ENCODE data around the gene PXDN. TPM values are rescaled to one million over a fixed set of nuclear protein-coding genes. Genes with fewer than 3 reads are reported as not detected.
A peak's percentile ranks its signal among the peaks of the same experiment; 100 is the strongest.

The PXDN gene
- 102 and 124 TPM in 2 replicates for total RNA-seq (2014; rRNA removed; shearing (Covaris generic))

- H3K36me3 ChIP-seq (replicated peaks; ENCODE audit: control insufficient read depth, insufficient read depth, low read length): peaks cover 1% of the 10 kb centered on the region
- H3K4me3 ChIP-seq (ENCODE audit: insufficient read depth, low read depth, low read length): peak within 1 kb of the TSS; percentile 83
- DNase-seq: peak; percentile 92
- peaks cover 8% of the 10 kb centered on the region for H3K27me3 ChIP-seq (ENCODE audit: control insufficient read depth, insufficient read depth, low read length)
Measured at GRCh38 chr2:1744446-1745170, at the start of gene PXDN. TSS of gene PXDN (minus strand) at chr2:1744515. CDS start at chr2:1744455, 60 bp downstream.

GRCh38 chr2:1793868-1794445 lies 49.6 kb upstream of the PXDN start:
- Histone ChIP-seq H3K36me3 (replicated peaks; ENCODE audit: control insufficient read depth, insufficient read depth, low read length) (no peaks in the 10 kb centered on the region), H3K4me3 (ENCODE audit: insufficient read depth, low read depth, low read length) (no peak overlapping the region), H3K27me3 (ENCODE audit: control insufficient read depth, insufficient read depth, low read length) (no peaks in the 10 kb centered on the region)
- no peak for DNase-seq

- no peak overlapping the region for H3K4me3 ChIP-seq (ENCODE audit: insufficient read depth, low read depth, low read length)
- DNase-seq: no peak
- H3K36me3 ChIP-seq (replicated peaks; ENCODE audit: control insufficient read depth, insufficient read depth, low read length): no peaks in the 10 kb centered on the region
- no peaks in the 10 kb centered on the region for H3K27me3 ChIP-seq (ENCODE audit: control insufficient read depth, insufficient read depth, low read length)
Measured at GRCh38 chr2:1793001-1793867, 48.9 kb upstream of the PXDN start.

GRCh38 chr2:1791685-1792435 lies 47.5 kb upstream of the PXDN start:
- Histone ChIP-seq H3K36me3 (replicated peaks; ENCODE audit: control insufficient read depth, insufficient read depth, low read length) (no peaks in the 10 kb centered on the region), H3K27me3 (ENCODE audit: control insufficient read depth, insufficient read depth, low read length) (no peaks in the 10 kb centered on the region), H3K4me3 (ENCODE audit: insufficient read depth, low read depth, low read length) (no peak overlapping the region)
- no peak for DNase-seq

GRCh38 chr2:1791006-1791605 lies 46.8 kb upstream of the PXDN start:
- DNase-seq: no peak
- Histone ChIP-seq H3K4me3 (ENCODE audit: insufficient read depth, low read depth, low read length) (no peak overlapping the region), H3K27me3 (ENCODE audit: control insufficient read depth, insufficient read depth, low read length) (no peaks in the 10 kb centered on the region), H3K36me3 (replicated peaks; ENCODE audit: control insufficient read depth, insufficient read depth, low read length) (no peaks in the 10 kb centered on the region)

GRCh38 chr2:1790473-1790872 lies 46.2 kb upstream of the PXDN start:
- Histone ChIP-seq H3K36me3 (replicated peaks; ENCODE audit: control insufficient read depth, insufficient read depth, low read length) (no peaks in the 10 kb centered on the region), H3K27me3 (ENCODE audit: control insufficient read depth, insufficient read depth, low read length) (no peaks in the 10 kb centered on the region), H3K4me3 (ENCODE audit: insufficient read depth, low read depth, low read length) (no peak overlapping the region)
- DNase-seq: no peak

GRCh38 chr2:1789610-1790009 lies 45.3 kb upstream of the PXDN start:
- H3K27me3 ChIP-seq (ENCODE audit: control insufficient read depth, insufficient read depth, low read length): no peaks in the 10 kb centered on the region
- no peak overlapping the region for H3K4me3 ChIP-seq (ENCODE audit: insufficient read depth, low read depth, low read length)
- H3K36me3 ChIP-seq (replicated peaks; ENCODE audit: control insufficient read depth, insufficient read depth, low read length): no peaks in the 10 kb centered on the region
- no peak for DNase-seq

- Histone ChIP-seq H3K27me3 (ENCODE audit: control insufficient read depth, insufficient read depth, low read length) (no peaks in the 10 kb centered on the region), H3K4me3 (ENCODE audit: insufficient read depth, low read depth, low read length) (no peak overlapping the region), H3K36me3 (replicated peaks; ENCODE audit: control insufficient read depth, insufficient read depth, low read length) (no peaks in the 10 kb centered on the region)
- DNase-seq: peak; percentile 70
Measured at GRCh38 chr2:1788478-1788959, 44.2 kb upstream of the PXDN start.

GRCh38 chr2:1787755-1788477 lies 43.6 kb upstream of the PXDN start:
- Histone ChIP-seq H3K27me3 (ENCODE audit: control insufficient read depth, insufficient read depth, low read length) (no peaks in the 10 kb centered on the region), H3K36me3 (replicated peaks; ENCODE audit: control insufficient read depth, insufficient read depth, low read length) (no peaks in the 10 kb centered on the region), H3K4me3 (ENCODE audit: insufficient read depth, low read depth, low read length) (no peak overlapping the region)
- no peak for DNase-seq

GRCh38 chr2:1784986-1785617 lies 40.8 kb upstream of the PXDN start:
- Histone ChIP-seq H3K36me3 (replicated peaks; ENCODE audit: control insufficient read depth, insufficient read depth, low read length) (no peaks in the 10 kb centered on the region), H3K4me3 (ENCODE audit: insufficient read depth, low read depth, low read length) (no peak overlapping the region), H3K27me3 (ENCODE audit: control insufficient read depth, insufficient read depth, low read length) (no peaks in the 10 kb centered on the region)
- no peak for DNase-seq

GRCh38 chr2:1784087-1784486 lies 39.8 kb upstream of the PXDN start:
- DNase-seq: peak; percentile 64
- Histone ChIP-seq H3K36me3 (replicated peaks; ENCODE audit: control insufficient read depth, insufficient read depth, low read length) (no peaks in the 10 kb centered on the region), H3K4me3 (ENCODE audit: insufficient read depth, low read depth, low read length) (no peak overlapping the region), H3K27me3 (ENCODE audit: control insufficient read depth, insufficient read depth, low read length) (no peaks in the 10 kb centered on the region)

- no peaks in the 10 kb centered on the region for H3K27me3 ChIP-seq (ENCODE audit: control insufficient read depth, insufficient read depth, low read length)
- H3K36me3 ChIP-seq (replicated peaks; ENCODE audit: control insufficient read depth, insufficient read depth, low read length): no peaks in the 10 kb centered on the region
- no peak for DNase-seq
- no peak overlapping the region for H3K4me3 ChIP-seq (ENCODE audit: insufficient read depth, low read depth, low read length)
Measured at GRCh38 chr2:1782514-1782913, 38.2 kb upstream of the PXDN start.
